H9 (cell line): ENCODE data around the gene ERP27. TPM values are rescaled to one million over a fixed set of nuclear protein-coding genes. Genes with fewer than 3 reads are reported as not detected.

Experiments used
- DNase-seq: peaks from one replicate; pipeline ENCODE4 v3.0.0-alpha.2; 2017
- H2AFZ ChIP-seq: one replicate; pipeline ENCODE4 v1.6.1; 2013; ENCODE audit warnings: mild to moderate bottlenecking, low read length, control low read depth, moderate library complexity
- H2AK5ac ChIP-seq: 2 replicates; pipeline ENCODE4 v1.6.1; 2013; ENCODE audit warnings: low read length, control low read depth, mixed read lengths; ENCODE audit not compliant: insufficient read length
- H2BK120ac ChIP-seq: one replicate; pipeline ENCODE4 v1.6.1; 2013; ENCODE audit warnings: low read depth, mild to moderate bottlenecking, low read length, control low read depth, inconsistent platforms; ENCODE audit not compliant: poor library complexity, severe bottlenecking
- H2BK12ac ChIP-seq: 2 replicates; pipeline ENCODE4 v1.6.1; 2013; ENCODE audit warnings: low read length, control low read depth, mixed read lengths, low read depth; ENCODE audit not compliant: insufficient read length
- H2BK15ac ChIP-seq: 2 replicates; pipeline ENCODE4 v1.6.1; 2013; ENCODE audit warnings: low read depth, low read length, control low read depth
- H2BK20ac ChIP-seq: one replicate; pipeline ENCODE4 v1.6.1; 2013; ENCODE audit warnings: low read depth, mild to moderate bottlenecking, low read length, control low read depth, inconsistent platforms; ENCODE audit not compliant: poor library complexity, severe bottlenecking
- H2BK5ac ChIP-seq: 2 replicates; pipeline ENCODE4 v1.6.1; 2013; ENCODE audit warnings: low read length, control low read depth, mixed read lengths; ENCODE audit not compliant: insufficient read length
- H3K14ac ChIP-seq: 2 replicates; pipeline ENCODE4 v1.6.1; 2013; ENCODE audit warnings: low read length, control low read depth; ENCODE audit not compliant: insufficient read depth
- H3K18ac ChIP-seq: 2 replicates; pipeline ENCODE4 v1.6.1; 2013; ENCODE audit warnings: low read depth, mild to moderate bottlenecking, mixed read lengths, low read length, control low read depth; ENCODE audit not compliant: insufficient read length
- H3K23ac ChIP-seq: 2 replicates; pipeline ENCODE4 v1.6.1; 2013; ENCODE audit warnings: low read length, control low read depth, mixed read lengths, low read depth; ENCODE audit not compliant: insufficient read length
- H3K23me2 ChIP-seq: 2 replicates; pipeline ENCODE4 v1.6.1; 2013; ENCODE audit warnings: low read depth, mild to moderate bottlenecking, mixed read lengths, low read length, control low read depth; ENCODE audit not compliant: insufficient read length, poor library complexity, severe bottlenecking
- H3K27ac ChIP-seq: 2 replicates; pipeline ENCODE4 v1.5.1; 2013; ENCODE audit warnings: low read length, control low read depth, mixed read lengths, low read depth; ENCODE audit not compliant: insufficient read length
- H3K27me3 ChIP-seq: 2 replicates; pipeline ENCODE4 v1.6.1; 2013; ENCODE audit warnings: low read length, control low read depth, inconsistent platforms; ENCODE audit not compliant: insufficient read depth
- H3K4ac ChIP-seq: 2 replicates; pipeline ENCODE4 v1.6.1; 2013; ENCODE audit warnings: low read depth, mild to moderate bottlenecking, control low read depth, inconsistent platforms, low read length, moderate library complexity
- H3K4me1 ChIP-seq: 2 replicates; pipeline ENCODE4 v1.6.1; 2013; ENCODE audit warnings: low read length, control low read depth, inconsistent platforms; ENCODE audit not compliant: insufficient read depth
- H3K4me2 ChIP-seq: 2 replicates; pipeline ENCODE4 v1.6.1; 2013; ENCODE audit warnings: low read length, control low read depth, mixed read lengths; ENCODE audit not compliant: insufficient read length, insufficient read depth
- H3K56ac ChIP-seq: 2 replicates; pipeline ENCODE4 v1.6.1; 2013; ENCODE audit warnings: low read depth, mild to moderate bottlenecking, mixed read lengths, low read length, control low read depth; ENCODE audit not compliant: insufficient read length
- H3K79me1 ChIP-seq: 2 replicates; pipeline ENCODE4 v1.6.1; 2013; ENCODE audit warnings: low read depth, mild to moderate bottlenecking, moderate library complexity, low read length, control low read depth, inconsistent platforms; ENCODE audit not compliant: insufficient read depth, poor library complexity, severe bottlenecking
- H3K79me2 ChIP-seq: 2 replicates; pipeline ENCODE4 v1.6.1; 2013; ENCODE audit warnings: low read length, control low read depth, inconsistent platforms; ENCODE audit not compliant: insufficient read depth
- H3K9ac ChIP-seq: 2 replicates; pipeline ENCODE4 v1.6.1; 2013; ENCODE audit warnings: low read length, control low read depth, mixed read lengths; ENCODE audit not compliant: insufficient read length; ENCODE audit errors: extremely low read depth
- H3K9me3 ChIP-seq: one replicate; pipeline ENCODE4 v1.6.1; 2013; ENCODE audit warnings: low read depth, low read length, inconsistent platforms; ENCODE audit not compliant: control insufficient read depth
- H3T11ph ChIP-seq: one replicate; pipeline ENCODE4 v1.6.1; 2013; ENCODE audit warnings: mild to moderate bottlenecking, low read length, control low read depth, inconsistent platforms
- H4K20me1 ChIP-seq: one replicate; pipeline ENCODE4 v1.6.1; 2013; ENCODE audit not compliant: control insufficient read depth, insufficient read length, insufficient read depth
- H4K5ac ChIP-seq: 2 replicates; pipeline ENCODE4 v1.6.1; 2013; ENCODE audit warnings: low read depth, mild to moderate bottlenecking, mixed read lengths, low read length, control low read depth; ENCODE audit not compliant: insufficient read length
- H4K8ac ChIP-seq: replicated peaks from 2 replicates; pipeline ENCODE4 v1.6.1; 2013; ENCODE audit warnings: low read length, control low read depth, mixed read lengths, low read depth; ENCODE audit not compliant: insufficient read length
- H4K91ac ChIP-seq: 2 replicates; pipeline ENCODE4 v1.6.1; 2013; ENCODE audit warnings: low read depth, mild to moderate bottlenecking, moderate library complexity, mixed read lengths, low read length, control low read depth; ENCODE audit not compliant: insufficient read length
- H3K27ac Mint-ChIP-seq, 3 experiments: 2 replicates in 2 of 3; 3 replicates in 1 of 3; pipeline ENCODE4 v1.8.0; 2020 to 2021; ENCODE audit warnings: mixed read lengths in 3 of 3, mild to moderate bottlenecking in 1 of 3, moderate library complexity in 1 of 3
- H3K27me3 Mint-ChIP-seq: 2 replicates; pipeline ENCODE4 v1.8.0; 2021; ENCODE audit warnings: low read depth, mild to moderate bottlenecking, moderate library complexity, mixed read lengths
- H3K36me3 Mint-ChIP-seq, 3 experiments: 2 replicates in 2 of 3; 3 replicates in 1 of 3; pipeline ENCODE4 v1.8.0; 2020 to 2021; ENCODE audit warnings: low read depth in 3 of 3, mixed read lengths in 3 of 3; ENCODE audit not compliant: insufficient read depth in 1 of 3
- H3K4me1 Mint-ChIP-seq, 2 experiments: 2 replicates each; pipeline ENCODE4 v1.8.0; 2020; ENCODE audit warnings: mixed read lengths in 2 of 2
- H3K4me3 Mint-ChIP-seq, 2 experiments: 2 replicates in 1 of 2; 3 replicates in 1 of 2; pipeline ENCODE4 v1.8.0; 2020 to 2021; ENCODE audit warnings: mild to moderate bottlenecking in 2 of 2, mixed read lengths in 2 of 2, moderate library complexity in 1 of 2
- H3K9me3 Mint-ChIP-seq, 2 experiments: 2 replicates in 1 of 2; 3 replicates in 1 of 2; pipeline ENCODE4 v1.8.0; 2020; ENCODE audit warnings: mild to moderate bottlenecking in 2 of 2, mixed read lengths in 2 of 2, moderate library complexity in 1 of 2
- CTCF ChIP-seq: fragments of 200-600 bp; sonication (generic); conservative IDR thresholded peaks from 3 replicates; pipeline ENCODE4 v1.8.0; 2021; ENCODE audit warnings: antibody characterized with exemption, mild to moderate bottlenecking
- WGBS: extraction: QIAGEN DNeasy Blood & Tissue Kit; methylation state at CpG from one replicate; pipeline ENCODE4 v1.1.7; 2013; ENCODE audit warnings: missing lambda C conversion rate, low lambda C conversion rate, mixed read lengths; ENCODE audit not compliant: insufficient read length; ENCODE audit errors: extremely low coverage; 5-methylcytosine and 5-hydroxymethylcytosine counted together
- total RNA-seq: library from RNA; stranded (reverse); gene quantifications from 2 replicates; pipeline ENCODE4 v1.2.1, GENCODE V29; 2021

ERP27 gene
- total RNA-seq, 1 experiment from 2014 or later = not detected

- Histone ChIP-seq H3K4ac (no peak within 1 kb of the TSS), H4K91ac (no peak within 1 kb of the TSS), H3K14ac (no peak within 1 kb of the TSS), H3K27ac (no peak within 1 kb of the TSS), H3K4me1 (no peaks in the 10 kb centered on the region), H3K23me2 (no peaks in the 10 kb centered on the region), H2AK5ac (no peak within 1 kb of the TSS), H2AFZ (no peak within 1 kb of the TSS), H3K9ac (no peak within 1 kb of the TSS), H3K79me1 (no peaks in the 10 kb centered on the region), H2BK20ac (no peak within 1 kb of the TSS), H3K56ac (no peak within 1 kb of the TSS), H4K5ac (no peak within 1 kb of the TSS), H4K8ac (no peak within 1 kb of the TSS), H3K9me3 (no peaks in the 10 kb centered on the region), H2BK12ac (no peak within 1 kb of the TSS), H4K20me1 (no peaks in the 10 kb centered on the region), H3K23ac (no peak within 1 kb of the TSS), H2BK5ac (no peak within 1 kb of the TSS), H3K27me3 (no peaks in the 10 kb centered on the region), H2BK120ac (no peak within 1 kb of the TSS), H3T11ph (no peak within 1 kb of the TSS), H3K18ac (no peak within 1 kb of the TSS), H2BK15ac (no peak within 1 kb of the TSS), H3K4me2 (no peak within 1 kb of the TSS), H3K79me2 (no peaks in the 10 kb centered on the region)
- Mint-ChIP-seq H3K36me3 (no peaks in the 10 kb centered on the region), H3K27me3 (no peaks in the 10 kb centered on the region), H3K4me3 (no peak within 1 kb of the TSS), H3K4me1 (no peaks in the 10 kb centered on the region; a peak in 1 of 4 replicates), H3K9me3 (no peaks in the 10 kb centered on the region), H3K27ac (no peak within 1 kb of the TSS)
- TF ChIP-seq CTCF = no peak
- DNase-seq = no peak
- WGBS = no CpG with 5 or more reads among the region's 2 CpGs
Measured at GRCh38 chr12:14972816-14973215, 34.5 kb upstream of the ERP27 start, which contains the start of gene PDE6H. PDE6H (plus strand) TSS chr12:14973042; CDS start chr12:14978013, 4,971 bp downstream.
